Muscle layer of colon (tissue), 2 donors: ENCODE data around the gene DMRT1.
"Not testable (repeated sequence)": the region's sequence is repeated elsewhere in the genome, so short reads cannot be mapped to it uniquely, and the experiment has no call there.

ENCODE experiments used
- H3K27ac ChIP-seq: one replicate; pipeline ENCODE4 v1.7.0; 2013; ENCODE audit warnings: low read depth, mild to moderate bottlenecking, low read length, moderate library complexity
- H3K27me3 ChIP-seq, 2 donors: one replicate each; pipeline ENCODE4 v1.7.0; 2013; ENCODE audit warnings: low read length in 2 of 2, mild to moderate bottlenecking in 2 of 2; ENCODE audit not compliant: insufficient read depth in 2 of 2, control insufficient read depth in 1 of 2
- H3K36me3 ChIP-seq: one replicate; pipeline ENCODE4 v1.7.0; 2013; ENCODE audit warnings: mild to moderate bottlenecking, low read length; ENCODE audit not compliant: insufficient read depth
- H3K4me1 ChIP-seq: one replicate; pipeline ENCODE4 v1.7.0; 2013; ENCODE audit warnings: mild to moderate bottlenecking, low read length; ENCODE audit not compliant: insufficient read depth
- H3K4me3 ChIP-seq, 2 donors: one replicate each; pipeline ENCODE4 v1.7.0; 2013; ENCODE audit warnings: low read length in 2 of 2, low read depth in 1 of 2, mild to moderate bottlenecking in 1 of 2, moderate library complexity in 1 of 2
- H3K9ac ChIP-seq: one replicate; pipeline ENCODE4 v1.7.0; 2013; ENCODE audit warnings: low read length
- H3K9me3 ChIP-seq: one replicate; pipeline ENCODE4 v1.7.0; 2013; ENCODE audit warnings: mild to moderate bottlenecking, low read length
- donor health status: abdominal sarcoma.
- donor health status: Adenocarcinoma of cecum.

Gene DMRT1

DNA sequence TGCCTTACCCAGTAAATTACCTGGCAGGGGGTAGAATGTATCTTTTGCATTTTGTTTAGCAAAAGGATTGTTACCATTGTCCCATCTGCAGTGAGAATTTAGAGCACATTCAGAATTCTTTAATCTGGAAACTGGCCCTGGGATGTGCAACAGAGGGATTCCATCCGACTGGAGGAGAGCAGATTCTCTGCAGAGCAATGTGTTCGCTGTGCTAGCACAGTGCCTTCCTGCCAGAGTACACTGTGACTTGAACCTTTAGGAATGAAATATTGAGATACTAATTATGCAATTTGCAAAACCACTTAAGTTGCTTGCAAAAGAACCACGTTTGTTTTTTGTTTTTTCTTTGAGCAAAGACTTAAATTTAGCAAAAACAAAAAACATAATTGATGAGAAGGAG lies 22.5 kb upstream of the DMRT1 start:
- Histone ChIP-seq H3K9me3 (no peaks in the 10 kb centered on the region), H3K9ac (no peak overlapping the region), H3K4me1 (no peaks in the 10 kb centered on the region), H3K4me3 (no peak overlapping the region), H3K36me3 (no peaks in the 10 kb centered on the region), H3K27ac (no peak overlapping the region), H3K27me3 (no peaks in the 10 kb centered on the region)

DNA sequence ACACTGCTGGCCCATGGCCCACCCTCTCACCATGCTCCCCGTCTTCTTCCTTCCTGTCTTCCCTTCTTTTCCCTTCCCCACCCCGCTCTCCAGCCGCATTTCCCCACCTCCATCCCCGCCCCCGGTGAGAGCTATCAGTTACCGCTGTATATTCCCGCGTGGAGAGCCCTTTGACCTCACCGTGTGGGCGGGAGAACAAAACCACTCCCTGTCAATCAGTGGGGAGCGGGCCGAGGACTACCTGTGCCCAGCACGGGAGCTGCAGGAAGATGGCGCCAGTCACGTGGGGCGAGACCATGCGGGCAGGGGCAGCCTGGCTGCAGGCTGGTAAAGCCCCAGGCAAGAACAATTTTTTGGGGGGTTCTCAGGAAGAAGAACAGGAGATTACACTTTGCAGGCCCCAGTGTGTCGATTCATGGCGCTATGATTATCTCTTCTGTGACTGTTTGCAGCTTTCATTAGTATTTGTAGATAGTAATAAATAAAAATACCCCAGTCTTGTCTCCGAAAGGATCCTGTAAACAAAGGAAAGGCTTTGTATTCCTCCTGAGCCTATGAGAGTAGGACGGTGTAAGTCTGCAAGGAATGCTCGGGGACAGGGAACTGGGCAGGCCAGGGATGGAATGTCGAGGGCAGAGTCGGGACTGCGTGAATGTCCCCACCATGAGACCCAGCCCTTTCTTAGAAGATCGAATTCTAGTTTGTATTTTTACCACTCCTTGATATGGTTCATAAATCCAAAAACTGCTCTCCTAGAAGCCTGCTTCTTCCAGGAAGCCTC lies 14.8 kb upstream of the DMRT1 start:
- H3K4me1 ChIP-seq = no peaks in the 10 kb centered on the region
- H3K27ac ChIP-seq = no peak overlapping the region
- H3K4me3 ChIP-seq = no peak overlapping the region
- H3K9me3 ChIP-seq = no peaks in the 10 kb centered on the region
- H3K36me3 ChIP-seq = no peaks in the 10 kb centered on the region
- no peak overlapping the region for H3K9ac ChIP-seq
- H3K27me3 ChIP-seq = no peaks in the 10 kb centered on the region

DNA sequence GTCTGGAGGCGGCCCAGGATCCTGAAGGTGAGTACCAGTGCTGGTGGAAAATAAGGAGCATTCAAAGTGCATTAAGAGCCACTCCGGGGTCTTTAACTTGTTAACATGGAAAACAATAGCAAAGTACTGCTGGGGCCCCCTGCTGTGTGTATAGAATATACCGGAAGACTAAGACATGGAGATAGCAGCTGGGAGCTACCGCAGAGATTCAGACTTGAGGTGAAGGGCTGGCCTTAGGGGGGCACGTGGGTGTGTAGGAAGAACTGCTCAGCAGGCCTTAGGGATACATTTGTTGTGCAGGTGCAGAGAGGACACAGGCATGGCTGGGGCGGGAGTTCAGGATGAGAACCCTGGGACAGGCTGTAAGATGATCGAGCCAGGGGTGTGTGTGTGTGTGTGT lies 1.2 kb upstream of the DMRT1 start:
- H3K36me3 ChIP-seq = no peaks in the 10 kb centered on the region
- peaks cover 20 to 44% of the 10 kb centered on the region in 2 donors for H3K27me3 ChIP-seq
- H3K9ac ChIP-seq = no peak overlapping the region
- H3K4me1 ChIP-seq = no peaks in the 10 kb centered on the region
- no peaks in the 10 kb centered on the region for H3K9me3 ChIP-seq
- H3K4me3 ChIP-seq = no peak overlapping the region
- no peak overlapping the region for H3K27ac ChIP-seq

DNA sequence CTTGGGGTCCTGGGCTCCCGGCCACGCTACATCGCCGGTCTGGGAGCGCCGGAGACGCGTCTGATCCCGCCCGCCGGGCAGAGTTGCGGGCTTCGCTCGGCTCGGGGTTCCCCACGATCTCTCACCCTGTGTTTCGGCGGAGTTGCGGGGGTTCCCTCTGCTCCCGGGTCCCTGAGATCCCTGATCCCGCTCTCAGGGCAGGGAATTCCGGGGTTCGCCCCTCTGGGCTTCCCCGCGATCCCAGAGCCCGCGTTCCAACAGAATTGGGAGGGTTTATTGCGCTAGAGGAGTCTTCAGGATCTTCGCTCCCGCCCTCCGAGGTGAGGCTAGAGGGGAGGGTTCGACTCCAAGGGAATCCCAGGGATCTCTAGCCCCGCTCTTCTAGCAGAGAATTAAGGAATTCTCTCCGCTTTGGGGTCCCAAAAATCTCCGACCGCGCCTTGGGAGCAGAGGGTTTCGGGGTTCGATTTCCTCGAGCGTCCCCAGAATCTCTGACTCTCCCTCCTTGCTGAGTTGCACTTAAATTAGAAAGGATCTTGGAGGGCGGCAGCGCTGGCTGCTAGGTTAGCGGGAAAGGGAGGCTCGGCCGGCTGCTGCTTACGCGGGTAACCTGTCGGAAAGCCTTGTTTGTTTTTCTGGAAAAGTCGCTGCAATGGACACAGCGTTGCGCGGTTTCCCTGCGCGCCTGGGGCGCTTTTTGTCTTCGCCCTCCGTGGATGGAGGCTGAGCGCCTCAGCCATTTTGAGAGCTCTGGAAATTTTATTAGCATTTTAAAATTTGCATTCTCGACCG lies 1.3 kb downstream of the DMRT1 start:
- H3K27me3 ChIP-seq = peaks cover 25 to 65% of the 10 kb centered on the region in 2 donors
- no peak overlapping the region for H3K9ac ChIP-seq
- H3K27ac ChIP-seq = no peak overlapping the region
- H3K4me3 ChIP-seq = no peak overlapping the region
- H3K36me3 ChIP-seq = no peaks in the 10 kb centered on the region
- no peaks in the 10 kb centered on the region for H3K4me1 ChIP-seq
- H3K9me3 ChIP-seq = no peaks in the 10 kb centered on the region

DNA sequence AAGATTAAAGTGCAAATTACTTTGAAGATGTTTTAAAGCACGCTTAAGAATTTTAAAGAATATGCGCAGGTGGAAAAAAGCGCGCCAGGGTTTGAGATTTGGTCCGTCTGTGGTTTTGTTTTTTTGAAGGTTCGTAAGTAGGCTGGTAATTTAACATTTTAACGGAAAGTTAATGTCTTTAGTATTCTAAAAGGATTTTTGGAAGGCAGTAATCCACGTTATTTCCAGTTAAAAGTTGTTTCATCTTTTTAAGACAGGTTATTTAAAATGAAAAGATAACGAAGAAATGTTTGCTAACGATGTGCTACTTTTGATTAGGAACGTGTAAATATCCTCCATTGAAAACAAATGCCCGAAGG lies 1.9 kb downstream of the DMRT1 start:
- Histone ChIP-seq H3K36me3 (no peaks in the 10 kb centered on the region), H3K9ac (no peak overlapping the region), H3K4me1 (no peaks in the 10 kb centered on the region), H3K27me3 (peaks cover 25 to 65% of the 10 kb centered on the region in 2 donors), H3K9me3 (no peaks in the 10 kb centered on the region), H3K27ac (no peak overlapping the region), H3K4me3 (no peak overlapping the region)

DNA sequence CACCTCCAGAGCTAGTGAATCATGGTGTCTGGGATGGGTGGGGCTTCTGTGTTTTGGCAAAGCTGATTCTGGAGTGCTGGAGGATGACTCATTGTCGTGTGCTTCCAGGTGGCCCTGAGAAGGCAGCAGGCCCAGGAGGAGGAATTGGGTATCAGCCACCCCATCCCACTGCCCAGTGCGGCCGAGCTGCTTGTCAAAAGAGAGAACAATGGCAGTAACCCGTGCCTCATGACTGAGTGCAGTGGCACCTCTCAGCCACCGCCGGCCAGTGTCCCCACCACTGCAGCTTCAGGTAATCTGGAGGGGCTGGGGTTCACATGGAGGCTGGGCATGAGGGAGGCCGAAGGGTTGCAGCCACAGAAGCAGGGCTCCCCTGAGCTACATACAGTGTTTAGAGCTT lies 5.4 kb downstream of the DMRT1 start:
- Histone ChIP-seq H3K36me3 (no peaks in the 10 kb centered on the region), H3K9me3 (no peaks in the 10 kb centered on the region), H3K9ac (no peak overlapping the region), H3K4me3 (no peak overlapping the region), H3K4me1 (no peaks in the 10 kb centered on the region), H3K27me3 (peaks cover 25 to 47% of the 10 kb centered on the region in 2 donors), H3K27ac (no peak overlapping the region)

DNA sequence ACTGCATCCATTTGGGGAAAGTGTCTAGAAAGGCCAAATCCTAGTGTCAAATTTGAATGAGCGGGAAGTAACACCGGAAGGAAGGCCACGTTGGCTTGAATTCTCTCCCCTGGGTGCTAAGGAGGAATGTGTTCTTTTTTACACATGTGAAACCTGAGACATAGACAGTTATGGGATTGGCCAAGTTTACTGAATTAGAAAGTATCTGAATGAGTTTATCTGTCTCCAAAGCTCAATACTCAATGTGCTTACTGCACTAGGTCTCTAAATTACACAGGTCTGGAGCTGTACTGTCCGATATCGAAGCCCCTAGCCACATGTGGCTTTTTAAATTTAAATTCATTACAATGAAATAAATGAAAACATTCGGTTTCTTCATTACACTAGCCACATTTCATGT lies 6.0 kb downstream of the DMRT1 start:
- no peak overlapping the region for H3K9ac ChIP-seq
- peaks cover 22 to 41% of the 10 kb centered on the region in 2 donors for H3K27me3 ChIP-seq
- no peak overlapping the region for H3K27ac ChIP-seq
- no peaks in the 10 kb centered on the region for H3K36me3 ChIP-seq
- H3K4me3 ChIP-seq = no peak overlapping the region
- H3K4me1 ChIP-seq = no peaks in the 10 kb centered on the region
- no peaks in the 10 kb centered on the region for H3K9me3 ChIP-seq

DNA sequence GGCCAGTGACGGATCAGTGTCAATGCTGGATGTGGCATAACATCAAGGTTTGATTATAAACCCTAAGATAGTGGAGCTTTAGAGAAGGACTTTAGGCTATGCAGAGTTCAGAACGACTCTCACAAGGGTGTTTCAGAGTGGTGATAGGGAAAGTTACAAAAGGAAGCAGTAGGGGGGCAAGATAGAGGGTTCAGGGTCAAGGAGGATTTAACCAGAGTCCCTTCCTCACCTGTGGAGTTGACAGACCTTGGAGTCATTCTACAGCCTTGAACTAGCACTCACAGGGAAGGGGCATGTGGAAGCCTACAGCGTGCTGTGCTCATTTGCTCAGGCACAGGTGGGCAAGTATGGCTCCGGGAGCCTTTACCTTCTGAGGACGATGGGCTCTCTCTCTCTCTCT lies 7.9 kb downstream of the DMRT1 start:
- no peak overlapping the region for H3K9ac ChIP-seq
- no peaks in the 10 kb centered on the region for H3K36me3 ChIP-seq
- peaks cover 5 to 24% of the 10 kb centered on the region in 2 donors for H3K27me3 ChIP-seq
- no peaks in the 10 kb centered on the region for H3K9me3 ChIP-seq
- no peak overlapping the region for H3K27ac ChIP-seq
- no peak overlapping the region for H3K4me3 ChIP-seq
- H3K4me1 ChIP-seq = no peaks in the 10 kb centered on the region

DNA sequence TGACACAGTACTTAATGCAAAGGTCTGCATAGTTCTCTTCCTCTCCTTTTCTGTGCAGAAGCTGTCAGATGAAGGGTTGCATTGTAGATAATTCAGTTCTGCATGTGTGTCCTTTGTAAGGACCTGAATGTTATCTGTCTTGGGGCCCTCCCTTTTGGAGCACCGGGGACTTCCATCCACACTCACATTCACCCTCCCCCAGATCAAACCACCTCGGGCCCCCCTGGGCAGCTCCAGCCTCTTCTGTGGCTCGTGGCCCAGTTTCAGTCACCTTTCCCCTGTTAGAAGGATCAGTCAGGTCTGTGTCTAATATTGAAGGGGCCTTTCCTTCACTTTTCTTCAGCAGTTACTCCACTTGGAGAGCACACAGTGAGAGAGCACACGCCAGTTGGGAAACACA lies 11.0 kb downstream of the DMRT1 start:
- H3K9me3 ChIP-seq = no peaks in the 10 kb centered on the region
- H3K36me3 ChIP-seq = no peaks in the 10 kb centered on the region
- no peak overlapping the region for H3K9ac ChIP-seq
- H3K4me1 ChIP-seq = no peaks in the 10 kb centered on the region
- peaks cover 0 to under 1% of the 10 kb centered on the region in 2 donors for H3K27me3 ChIP-seq
- H3K27ac ChIP-seq = no peak overlapping the region
- no peak overlapping the region for H3K4me3 ChIP-seq

DNA sequence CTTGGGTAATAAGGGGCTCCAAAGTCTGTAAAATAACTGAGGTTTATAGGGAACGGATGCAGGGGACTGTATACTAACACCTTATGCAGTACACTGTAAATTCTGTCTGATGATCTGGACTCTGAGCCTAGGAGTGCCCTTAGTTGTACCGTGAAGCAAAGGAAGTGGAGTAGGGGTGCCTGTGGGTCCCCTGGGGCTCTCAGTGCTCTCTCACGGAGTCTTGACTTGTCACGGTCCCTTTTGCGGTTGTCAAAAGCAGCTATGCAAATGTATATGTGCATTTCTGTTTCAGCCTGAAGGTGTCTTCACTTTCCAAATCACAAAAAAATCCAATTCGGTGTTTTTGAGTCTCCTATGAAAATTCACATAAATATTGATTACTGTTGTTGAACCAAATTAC lies 17.8 kb downstream of the DMRT1 start:
- Histone ChIP-seq H3K27ac (no peak overlapping the region), H3K36me3 (no peaks in the 10 kb centered on the region), H3K9me3 (no peaks in the 10 kb centered on the region), H3K9ac (no peak overlapping the region), H3K4me3 (no peak overlapping the region), H3K4me1 (no peaks in the 10 kb centered on the region), H3K27me3 (no peaks in the 10 kb centered on the region)

DNA sequence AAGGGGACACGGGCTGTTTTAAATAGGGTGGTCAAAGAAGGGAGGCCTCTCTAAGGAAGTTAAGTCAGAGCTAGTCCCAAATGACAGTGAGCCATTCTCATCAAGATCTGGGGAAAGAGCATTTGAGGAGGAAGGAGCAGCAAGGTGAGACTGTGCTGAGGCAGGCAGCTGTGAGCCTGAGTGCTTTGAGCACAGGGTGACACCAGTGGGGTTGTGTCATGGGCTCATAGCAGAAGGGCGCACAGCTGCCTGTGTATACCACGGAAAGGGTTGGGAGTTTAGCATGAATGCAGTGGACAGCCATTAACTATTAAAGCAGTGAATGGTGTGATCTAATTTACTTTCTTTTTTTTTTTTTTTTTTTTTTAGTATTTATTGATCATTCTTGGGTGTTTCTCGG lies 19.2 kb downstream of the DMRT1 start:
- Histone ChIP-seq H3K36me3 (no peaks in the 10 kb centered on the region), H3K9ac (no peak overlapping the region), H3K27ac (no peak overlapping the region), H3K9me3 (no peaks in the 10 kb centered on the region), H3K27me3 (no peaks in the 10 kb centered on the region), H3K4me1 (no peaks in the 10 kb centered on the region), H3K4me3 (no peak overlapping the region)

DNA sequence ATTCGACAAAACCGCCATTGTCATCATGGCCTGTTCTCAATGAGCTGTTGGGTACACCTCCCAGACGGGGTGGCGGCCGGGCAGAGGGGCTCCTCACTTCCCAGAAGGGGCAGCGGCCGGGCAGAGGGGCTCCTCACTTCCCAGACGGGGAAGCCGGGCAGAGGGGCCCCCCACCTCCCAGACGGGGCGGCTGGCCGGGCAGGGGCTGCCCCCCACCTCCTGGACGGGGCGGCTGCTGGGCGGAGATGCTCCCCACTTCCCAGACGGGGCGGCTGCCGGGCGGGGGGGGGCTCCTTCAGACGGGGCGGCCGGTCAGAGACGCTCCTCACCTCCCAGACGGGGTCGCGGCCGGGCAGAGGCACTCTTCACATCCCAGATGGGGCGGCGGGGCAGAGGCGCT lies 20.0 kb downstream of the DMRT1 start:
- H3K4me1 ChIP-seq, H3K9me3 ChIP-seq, H3K4me3 ChIP-seq, H3K36me3 ChIP-seq, H3K27me3 ChIP-seq, H3K27ac ChIP-seq, H3K9ac ChIP-seq: not testable (repeated sequence)
